T-helper 1 cell (primary cell): ENCODE data around the gene GARRE1.
"Not testable (repeated sequence)": the region's sequence is repeated elsewhere in the genome, so short reads cannot be mapped to it uniquely, and the experiment has no call there.

Experiments used
- DNase-seq, 5 donors: peaks; one replicate each; pipeline ENCODE4 v3.0.0-alpha.2; 2012 to 2020
- total RNA-seq, 4 donors: gene quantifications; one replicate each; lab custom pipeline; 2026; lab: John Stamatoyannopoulos, UW

Gene GARRE1
- total RNA-seq = 68.8 to 88.6 (median 77.2) reads per million in 4 donors

DNA sequence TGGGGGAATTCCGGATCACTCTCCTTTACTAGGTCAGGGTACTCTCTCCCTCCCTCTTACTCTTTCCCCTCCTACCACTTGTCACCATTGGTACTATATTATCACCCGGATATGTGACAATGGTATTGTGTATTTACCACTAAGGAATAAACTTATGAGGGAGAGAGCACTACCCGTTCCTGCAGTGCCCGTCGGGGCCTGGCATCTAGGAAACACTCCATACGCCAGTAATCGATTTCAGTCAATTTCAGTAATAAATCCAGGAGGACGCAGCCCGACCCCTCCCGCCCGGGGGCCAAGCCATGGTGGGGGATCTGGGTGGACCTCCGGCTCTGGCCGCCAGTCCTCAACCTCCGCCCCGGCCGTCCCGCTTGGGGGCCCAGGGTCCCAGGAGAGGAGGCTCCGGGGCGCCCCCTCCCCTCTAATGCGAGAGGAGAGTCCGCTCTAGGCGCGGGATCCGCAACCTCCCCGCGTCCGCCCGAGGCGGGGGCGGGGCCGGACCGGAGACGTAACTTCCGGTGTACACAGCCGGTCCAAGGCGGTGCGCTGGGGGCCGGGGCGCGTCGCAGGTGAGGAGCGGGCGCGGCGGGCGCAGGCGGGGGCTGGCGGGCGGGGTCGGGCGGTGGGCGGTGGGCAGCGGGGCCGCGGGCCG lies at the start of gene GARRE1:
Gene GARRE1 (plus strand): TSS at position 509 of the 652 bp plus-strand sequence. CDS start 45,920 bp downstream, outside the sequence.
- DNase-seq = peak; percentile 68 to 84 (median 81)

DNA sequence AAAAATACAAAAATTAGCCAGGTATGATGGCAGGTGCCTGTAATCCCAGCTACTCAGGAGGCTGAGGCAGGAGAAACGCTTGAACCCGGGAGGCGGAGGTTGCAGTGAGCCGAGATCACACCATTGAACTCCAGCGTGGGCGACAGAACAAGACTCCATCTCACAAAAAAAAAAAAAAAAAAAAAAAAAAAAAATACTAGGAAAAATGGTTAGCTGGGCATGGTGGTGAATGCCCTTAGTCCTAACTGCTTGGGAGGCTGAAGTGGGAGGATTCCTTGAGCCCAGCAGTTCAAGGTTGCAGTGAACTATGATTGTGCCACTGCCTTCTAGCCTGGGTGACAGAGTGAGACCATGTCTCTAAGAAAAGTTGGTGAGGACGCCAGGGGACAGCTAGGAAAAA lies 49.0 kb upstream of the GARRE1 start:
- DNase-seq = not testable (repeated sequence)

DNA sequence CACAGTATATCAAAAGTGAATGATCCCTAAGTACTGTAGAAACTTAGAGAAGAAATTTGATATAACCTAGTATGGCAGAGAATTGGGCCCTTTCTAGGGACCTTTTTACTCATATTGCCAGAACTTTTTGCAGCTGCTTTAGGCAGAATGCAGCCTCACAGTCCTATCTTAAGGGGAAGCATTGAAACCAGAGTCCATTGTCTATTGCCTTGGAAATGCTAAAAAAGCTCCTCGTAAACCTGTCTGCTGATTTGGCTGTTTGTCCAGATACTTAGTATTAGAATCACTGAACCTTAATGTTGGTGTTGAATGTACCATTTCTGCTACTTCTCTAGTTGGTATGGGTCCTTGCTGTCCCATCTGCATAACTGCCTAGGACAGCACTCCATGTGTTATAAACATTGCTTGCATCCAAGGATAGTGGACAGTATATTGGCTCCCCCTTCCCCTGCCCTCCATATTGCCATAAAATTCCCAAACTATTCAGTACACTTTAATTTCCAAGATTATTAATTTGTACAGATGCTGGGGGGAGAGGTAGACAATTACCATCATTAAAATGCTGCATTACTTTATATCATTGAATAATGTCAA lies 46.0 kb upstream of the GARRE1 start:
- no peak for DNase-seq

DNA sequence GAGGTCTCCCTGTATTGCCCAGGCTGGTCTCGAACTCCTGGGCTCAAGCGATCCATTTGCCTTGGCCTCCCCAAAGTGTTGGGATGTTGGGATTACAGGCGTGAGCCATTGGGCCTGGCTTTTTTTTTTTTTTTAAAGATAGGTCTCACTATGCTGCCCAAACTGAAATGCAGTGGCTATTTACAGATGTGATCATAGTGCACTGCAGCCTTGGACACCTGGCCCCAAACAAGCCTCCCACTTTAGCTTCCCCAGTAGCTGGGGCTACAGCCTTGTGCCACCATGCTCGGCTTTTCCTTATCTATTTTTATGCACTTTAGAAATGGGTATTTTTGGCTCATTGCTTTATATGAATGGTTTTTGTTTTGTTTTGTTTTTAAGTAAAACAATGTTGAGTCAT lies 44.6 kb upstream of the GARRE1 start:
- no peak for DNase-seq

DNA sequence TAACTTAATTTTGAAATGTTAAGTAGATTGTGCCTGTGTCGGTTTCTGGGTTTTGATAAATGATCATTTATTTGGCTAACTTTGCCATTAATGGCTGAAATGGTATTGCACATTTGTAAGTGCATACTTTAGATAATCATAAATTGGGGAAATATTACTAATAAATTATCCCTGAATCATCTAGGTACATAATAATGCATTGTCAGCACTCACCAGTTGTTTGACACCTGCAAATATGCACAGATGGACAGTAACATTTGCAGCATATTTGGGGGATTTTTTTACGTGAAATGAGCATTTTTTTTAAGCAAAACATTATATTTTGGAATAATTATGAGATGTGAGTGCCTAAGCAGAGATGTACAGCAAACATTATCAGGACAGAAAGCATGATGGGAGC lies 41.1 kb upstream of the GARRE1 start:
- DNase-seq = no peak

- no peak for DNase-seq
These were observed 40.3 kb upstream of the GARRE1 start for GRCh38 chr19:34214040-34214439.

- no peak for DNase-seq
These were observed 39.2 kb upstream of the GARRE1 start for GRCh38 chr19:34215006-34215665.

DNA sequence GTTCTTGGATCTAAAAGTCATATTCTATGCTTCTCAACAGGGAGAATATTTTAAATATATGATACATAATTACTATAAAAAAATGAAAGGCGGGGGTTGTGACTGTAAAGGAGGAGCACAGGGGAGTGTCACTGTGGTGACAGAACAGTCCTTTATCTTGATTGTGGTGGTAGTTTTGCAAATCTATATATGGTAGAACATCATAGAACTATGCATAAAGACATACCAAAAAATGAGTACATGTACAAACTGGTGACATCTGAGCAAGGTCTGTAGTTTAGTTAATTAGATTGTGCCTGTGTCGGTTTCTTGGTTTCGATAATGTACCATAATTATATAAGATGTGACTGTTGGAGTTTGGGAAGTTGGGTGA lies 38.7 kb upstream of the GARRE1 start:
- no peak for DNase-seq

GRCh38 chr19:34216745-34217219 lies 37.6 kb upstream of the GARRE1 start:
- not testable (repeated sequence) for DNase-seq

- DNase-seq = peak; percentile 27 to 78 (median 56)
These were observed 36.2 kb upstream of the GARRE1 start for GRCh38 chr19:34217952-34218817.

- no peak for DNase-seq
These were observed 35.6 kb upstream of the GARRE1 start for GRCh38 chr19:34218818-34219164.

DNA sequence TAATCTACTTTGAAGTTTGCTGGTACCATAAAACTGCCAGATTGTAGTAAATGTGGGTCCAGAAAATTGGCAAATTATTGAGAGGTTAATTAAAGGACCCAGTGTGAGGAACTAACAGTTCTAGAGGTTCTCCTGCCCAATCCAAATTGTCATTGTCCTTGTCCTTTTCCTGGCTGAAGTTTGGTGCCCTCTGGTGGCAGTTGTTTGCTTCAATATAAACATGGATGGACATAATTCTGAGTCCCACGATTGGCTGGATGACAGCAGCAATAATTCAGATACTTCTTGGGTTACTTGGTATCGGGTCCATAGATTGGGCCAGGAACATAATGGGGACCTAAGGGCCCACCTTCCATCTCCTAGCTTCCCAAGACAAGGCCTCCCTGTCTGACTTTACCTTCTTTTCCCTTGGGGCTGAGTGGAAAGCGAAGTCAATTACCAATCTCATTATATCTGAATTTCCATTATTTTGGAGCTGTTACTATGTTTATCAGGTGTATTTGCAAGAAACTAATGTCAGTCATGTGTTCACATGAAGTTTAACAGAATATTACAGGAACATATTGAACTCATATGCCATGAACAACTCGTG lies 33.8 kb upstream of the GARRE1 start:
- DNase-seq = peak in 4 of 5 donors; percentile 25 to 62 (median 46)

- DNase-seq = no peak
These were observed 32.0 kb upstream of the GARRE1 start for GRCh38 chr19:34222386-34222785.

DNA sequence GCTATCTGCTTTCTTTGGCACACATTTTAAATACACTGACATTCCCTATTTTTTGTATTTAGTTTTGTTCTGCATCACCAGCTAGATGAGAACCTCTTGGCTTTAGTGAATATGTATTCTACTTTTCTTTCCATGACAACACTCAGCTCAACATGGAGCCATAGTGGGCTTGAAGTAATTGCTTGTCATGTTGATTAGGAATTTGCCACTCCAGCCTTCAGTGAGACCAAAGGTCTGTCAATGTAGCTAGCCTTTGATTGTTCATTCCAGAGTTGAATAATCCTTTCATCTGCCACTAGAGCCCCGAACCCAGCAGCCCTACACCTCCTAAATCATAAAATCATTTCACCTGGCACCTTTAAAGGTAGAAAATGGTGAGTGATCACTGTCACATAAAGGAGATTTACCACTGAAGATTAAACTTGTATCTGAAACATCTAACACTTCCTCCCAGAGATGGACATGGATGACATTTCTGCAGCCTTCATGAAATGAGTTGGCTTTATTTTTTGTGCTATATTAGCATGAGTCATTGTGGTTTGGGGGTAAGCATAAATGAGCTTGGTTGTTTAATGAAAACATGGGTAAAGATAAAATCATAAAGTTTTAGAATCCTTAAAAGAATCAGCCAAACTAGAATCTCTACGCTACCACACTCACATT lies 29.2 kb upstream of the GARRE1 start:
- peak in 1 of 5 donors; percentile 64 for DNase-seq

DNA sequence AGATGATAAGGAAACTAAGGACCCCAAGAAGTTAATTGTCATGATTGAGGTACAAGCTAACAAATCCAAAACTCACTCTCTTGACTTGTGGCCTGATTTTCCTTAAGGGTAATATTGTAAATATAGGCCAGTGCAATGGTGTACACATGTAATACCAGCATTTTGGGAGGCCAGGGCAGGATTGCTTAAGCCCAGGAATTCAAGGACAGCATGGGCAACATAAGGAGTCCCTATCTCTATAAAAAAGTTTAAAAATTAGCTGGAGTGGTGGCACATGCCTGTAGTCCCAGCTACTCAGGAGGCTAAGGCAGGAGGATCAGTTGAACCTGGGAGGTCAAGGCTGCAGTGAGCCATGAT lies 28.7 kb upstream of the GARRE1 start:
- DNase-seq = no peak

- DNase-seq = peak in 1 of 5 donors; percentile 76
These were observed 28.3 kb upstream of the GARRE1 start for GRCh38 chr19:34226036-34226435.

- DNase-seq = no peak
These were observed 26.0 kb upstream of the GARRE1 start for GRCh38 chr19:34228347-34228746.

DNA sequence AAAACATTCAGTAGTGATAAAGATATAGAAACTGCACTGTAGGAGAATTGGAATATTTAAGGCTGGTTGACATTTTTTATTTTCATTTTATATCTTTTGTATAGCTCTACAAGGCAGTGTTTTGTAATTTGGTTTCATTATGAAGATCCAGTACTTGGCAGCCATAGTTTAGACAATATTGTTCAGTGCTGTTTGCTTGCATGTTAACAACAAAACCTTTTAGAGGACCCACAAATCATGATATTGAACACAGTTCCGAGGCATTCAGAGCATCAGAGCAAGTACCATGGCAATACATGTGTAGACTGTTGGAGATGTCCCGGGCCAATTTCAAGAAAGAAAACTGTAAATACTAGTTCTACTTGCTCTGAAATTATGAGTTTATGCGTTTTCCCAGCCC lies 25.6 kb upstream of the GARRE1 start:
- DNase-seq = no peak

- peak in 1 of 5 donors; percentile 29 for DNase-seq
These were observed 24.6 kb upstream of the GARRE1 start for GRCh38 chr19:34229721-34230120.

GRCh38 chr19:34230820-34231219 lies 23.5 kb upstream of the GARRE1 start:
- no peak for DNase-seq

DNA sequence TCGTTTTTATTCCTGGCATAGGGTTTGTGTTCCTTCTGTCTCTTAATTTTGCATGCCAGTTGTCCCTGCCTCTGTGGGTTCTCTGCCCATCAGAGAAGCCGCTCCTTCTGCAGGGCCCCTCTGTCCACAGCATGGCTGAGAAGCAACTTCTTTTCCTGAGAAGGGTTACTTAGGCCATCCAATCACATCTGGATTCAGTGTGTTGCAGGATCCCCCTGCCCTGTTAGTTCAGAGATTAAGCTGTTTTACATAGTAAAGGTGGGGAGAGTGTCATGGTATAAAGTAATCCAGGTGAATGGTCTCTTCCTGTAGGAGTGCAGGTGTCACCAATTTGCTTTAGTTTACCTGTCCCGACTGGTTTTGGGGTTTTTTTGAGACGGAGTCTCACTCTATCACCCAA lies 22.9 kb upstream of the GARRE1 start:
- DNase-seq = no peak
